Keratinocyte (primary cell): ENCODE results near the gene C10orf120. TPM values are rescaled to one million over a fixed set of nuclear protein-coding genes. Genes with fewer than 3 reads are reported as not detected.

Experiments used
- DNase-seq: peaks from one replicate; pipeline ENCODE4 v3.0.0-alpha.2; 2011; ENCODE audit warnings: low read depth, missing footprints, low spot score
- FAIRE-seq: peaks from 2 replicates; lab custom pipeline; 2011; peaks lifted over from hg19 to GRCh38; lab: Jason Lieb, UNC
- H2AFZ ChIP-seq: 2 replicates; pipeline ENCODE4 v1.6.0; 2012; ENCODE audit warnings: low read length, control low read depth, inconsistent platforms; ENCODE audit not compliant: control insufficient read depth
- H3K27ac ChIP-seq: 2 replicates; pipeline ENCODE4 v1.5.1; 2011; ENCODE audit warnings: low read length; ENCODE audit not compliant: control insufficient read depth, insufficient read depth
- H3K27me3 ChIP-seq: 3 replicates; pipeline ENCODE4 v1.6.0; 2011; ENCODE audit warnings: low read length; ENCODE audit not compliant: control insufficient read depth, insufficient read depth; ENCODE audit errors: extremely low read depth
- H3K36me3 ChIP-seq, 2 experiments: 2 replicates in 1 of 2; 3 replicates in 1 of 2; pipeline ENCODE4 v1.5.1; 2011; ENCODE audit warnings: low read length in 2 of 2, mild to moderate bottlenecking in 1 of 2; ENCODE audit not compliant: control insufficient read depth in 2 of 2, insufficient read depth in 2 of 2; ENCODE audit errors: extremely low read depth in 1 of 2
- H3K4me1 ChIP-seq: 3 replicates; pipeline ENCODE4 v1.5.1; 2011; ENCODE audit warnings: low read length; ENCODE audit not compliant: control insufficient read depth, insufficient read depth; ENCODE audit errors: extremely low read depth
- H3K4me2 ChIP-seq: 3 replicates; pipeline ENCODE4 v1.6.0; 2011; ENCODE audit warnings: low read depth, low read length; ENCODE audit not compliant: control insufficient read depth, insufficient read depth; ENCODE audit errors: extremely low read depth
- H3K4me3 ChIP-seq, 3 experiments: fragments of 200-600 bp in 1 of 3; sonication (generic) in 1 of 3; 2 replicates in 2 of 3; 3 replicates in 1 of 3; pipeline ENCODE4 v1.5.1; 2011 to 2016; ENCODE audit warnings: low read length in 3 of 3, mild to moderate bottlenecking in 3 of 3, control low read depth in 2 of 3, inconsistent platforms in 1 of 3, low read depth in 1 of 3, mixed read lengths in 1 of 3, mixed run types in 1 of 3, moderate library complexity in 1 of 3; ENCODE audit not compliant: control insufficient read depth in 2 of 3, insufficient read depth in 2 of 3; ENCODE audit errors: extremely low read depth in 1 of 3
- H3K79me2 ChIP-seq: 2 replicates; pipeline ENCODE4 v1.6.0; 2012; ENCODE audit warnings: low read length; ENCODE audit not compliant: control insufficient read depth, insufficient read depth
- H3K9ac ChIP-seq: 3 replicates; pipeline ENCODE4 v1.6.0; 2011; ENCODE audit warnings: low read length; ENCODE audit not compliant: control insufficient read depth, insufficient read depth; ENCODE audit errors: extremely low read depth
- H3K9me1 ChIP-seq: 3 replicates; pipeline ENCODE4 v1.6.0; 2011; ENCODE audit warnings: low read length; ENCODE audit not compliant: control insufficient read depth, insufficient read depth; ENCODE audit errors: extremely low read depth
- H3K9me3 ChIP-seq: 2 replicates; pipeline ENCODE4 v1.5.1; 2012; ENCODE audit warnings: low read depth, low read length; ENCODE audit not compliant: control insufficient read depth
- H4K20me1 ChIP-seq: 3 replicates; pipeline ENCODE4 v1.6.0; 2011; ENCODE audit warnings: low read length; ENCODE audit not compliant: control insufficient read depth, insufficient read depth; ENCODE audit errors: extremely low read depth
- EZH2 ChIP-seq: IDR thresholded peaks from one replicate; pipeline ENCODE4 v1.6.1; 2012; ENCODE audit warnings: inconsistent platforms, mild to moderate bottlenecking, low read length, moderate library complexity
- dilution Hi-C: fragments of 300-500 bp; cut with MboI; formaldehyde crosslinking; loops from one replicate; pipeline ENCODE4 v1.7.0; 2020; ENCODE audit warnings: low sequenced_read_pairs; ENCODE audit not compliant: extremely low pct_ligation_motif_present
- polyA plus RNA-seq, 5 experiments: library from polyadenylated mRNA; depleted of rRNA in 3 of 5; stranded (reverse) in 3 of 5; stranded (forward) in 1 of 5; unstranded in 1 of 5; fragments of >200 nt; gene quantifications; 1 replicate in 1 of 5; 2 replicates in 3 of 5; 3 replicates in 1 of 5; pipeline versions ENCODE4 v1.2.1 to v1.2.3, GENCODE V29; 2011 to 2012; ENCODE audit warnings: missing spikeins in 2 of 5, low read depth in 1 of 5, low replicate concordance in 1 of 5
- TF ChIP-seq, protein P1 (sequence below), 3 experiments: IDR thresholded peaks in 1 of 3; conservative IDR thresholded peaks in 1 of 3; optimal IDR thresholded peaks in 1 of 3; 2 replicates in 2 of 3; 3 replicates in 1 of 3; pipeline versions ENCODE3 to v1.5.1; 2011; ENCODE audit warnings: low read length in 3 of 3, mild to moderate bottlenecking in 3 of 3, moderate library complexity in 2 of 3, control low read depth in 1 of 3, inconsistent platforms in 1 of 3; ENCODE audit not compliant: insufficient read depth in 2 of 3; ENCODE audit errors: extremely low read depth in 1 of 3

Gene C10orf120
- polyA plus RNA-seq, 1 donor (not counting 4 experiments of a cell fraction or from before 2014, with no cell fraction given) = not detected

DNA sequence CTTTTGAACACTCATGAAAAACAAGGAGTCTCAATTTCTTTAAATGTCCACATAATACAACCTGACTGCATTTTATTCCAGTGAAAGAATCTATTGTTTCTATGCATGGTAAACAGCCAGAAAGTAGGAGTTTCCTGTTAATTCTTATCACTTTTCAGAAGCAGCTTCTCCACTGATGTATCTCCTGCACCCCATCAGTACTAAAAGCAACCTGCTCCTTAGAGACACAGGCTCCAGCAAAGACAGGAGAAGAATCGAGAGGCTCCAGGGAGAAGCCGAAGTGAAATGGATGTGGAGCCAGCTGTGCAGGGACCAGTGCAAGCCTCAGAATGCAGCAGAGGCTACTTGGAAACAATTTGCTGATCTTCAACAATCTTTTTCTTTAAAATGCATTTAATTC lies 16.4 kb upstream of the C10orf120 start:
- TF ChIP-seq, protein P1, sequence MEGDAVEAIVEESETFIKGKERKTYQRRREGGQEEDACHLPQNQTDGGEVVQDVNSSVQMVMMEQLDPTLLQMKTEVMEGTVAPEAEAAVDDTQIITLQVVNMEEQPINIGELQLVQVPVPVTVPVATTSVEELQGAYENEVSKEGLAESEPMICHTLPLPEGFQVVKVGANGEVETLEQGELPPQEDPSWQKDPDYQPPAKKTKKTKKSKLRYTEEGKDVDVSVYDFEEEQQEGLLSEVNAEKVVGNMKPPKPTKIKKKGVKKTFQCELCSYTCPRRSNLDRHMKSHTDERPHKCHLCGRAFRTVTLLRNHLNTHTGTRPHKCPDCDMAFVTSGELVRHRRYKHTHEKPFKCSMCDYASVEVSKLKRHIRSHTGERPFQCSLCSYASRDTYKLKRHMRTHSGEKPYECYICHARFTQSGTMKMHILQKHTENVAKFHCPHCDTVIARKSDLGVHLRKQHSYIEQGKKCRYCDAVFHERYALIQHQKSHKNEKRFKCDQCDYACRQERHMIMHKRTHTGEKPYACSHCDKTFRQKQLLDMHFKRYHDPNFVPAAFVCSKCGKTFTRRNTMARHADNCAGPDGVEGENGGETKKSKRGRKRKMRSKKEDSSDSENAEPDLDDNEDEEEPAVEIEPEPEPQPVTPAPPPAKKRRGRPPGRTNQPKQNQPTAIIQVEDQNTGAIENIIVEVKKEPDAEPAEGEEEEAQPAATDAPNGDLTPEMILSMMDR (optimal IDR thresholded peaks at IDR 0.05 in 1 of 3, IDR thresholded peaks at IDR 0.05 in 1 of 3, conservative IDR thresholded peaks at IDR 0.05 in 1 of 3; ENCODE audit: extremely low read depth in 1 of 3, insufficient read depth in 2 of 3, low read length in 3 of 3) = no peak
- no peak for TF ChIP-seq EZH2
- DNase-seq (no peak), FAIRE-seq (no peak)
- Histone ChIP-seq H3K79me2 (no peaks in the 10 kb centered on the region), H3K9me3 (no peaks in the 10 kb centered on the region), H2AFZ (no peak overlapping the region), H3K36me3 (no peaks in the 10 kb centered on the region), H4K20me1 (no peaks in the 10 kb centered on the region), H3K4me3 (no peak overlapping the region), H3K27ac (no peak overlapping the region), H3K4me2 (no peak overlapping the region), H3K27me3 (peaks cover 16% of the 10 kb centered on the region), H3K9ac (no peak overlapping the region), H3K9me1 (peaks cover 3% of the 10 kb centered on the region), H3K4me1 (peaks cover 7% of the 10 kb centered on the region)
- dilution Hi-C loops = loop anchor here (25.0 kb wide), 1 partner anchor 179 kb away; no protein-coding TSS in a partner anchor

GRCh38 chr10:122715576-122715975 lies 15.9 kb upstream of the C10orf120 start:
- dilution Hi-C loops = loop anchor here (25.0 kb wide), 1 partner anchor 178 kb away; no protein-coding TSS in a partner anchor

More at GRCh38 chr10:122715576-122715975, 15.9 kb upstream of the C10orf120 start:
- Histone ChIP-seq H3K9me3 (no peaks in the 10 kb centered on the region), H3K27ac (no peak overlapping the region), H4K20me1 (no peaks in the 10 kb centered on the region), H3K4me2 (no peak overlapping the region), H3K36me3 (no peaks in the 10 kb centered on the region), H3K27me3 (peaks cover 17% of the 10 kb centered on the region), H3K4me1 (peaks cover 7% of the 10 kb centered on the region), H3K79me2 (no peaks in the 10 kb centered on the region), H3K9ac (no peak overlapping the region), H2AFZ (no peak overlapping the region), H3K9me1 (peaks cover 3% of the 10 kb centered on the region), H3K4me3 (no peak overlapping the region)
- FAIRE-seq = no peak
- DNase-seq = no peak
- TF ChIP-seq, protein P1 (optimal IDR thresholded peaks at IDR 0.05 in 1 of 3, IDR thresholded peaks at IDR 0.05 in 1 of 3, conservative IDR thresholded peaks at IDR 0.05 in 1 of 3; ENCODE audit: extremely low read depth in 1 of 3, insufficient read depth in 2 of 3, low read length in 3 of 3) = no peak
- no peak for TF ChIP-seq EZH2
